SJSA1 (cell line): ENCODE measurements around the gene IL17REL. TPM values are rescaled to one million over a fixed set of nuclear protein-coding genes. Genes with fewer than 3 reads are reported as not detected.

Source experiments
- DNase-seq, 2 experiments: peaks; one replicate each; pipeline ENCODE4 v3.0.0-alpha.2; 2015 to 2020; ENCODE audit warnings: low spot score in 2 of 2, low read depth in 1 of 2
- H3K27ac ChIP-seq: fragments of 250-450 bp; sonication (Bioruptor Pico); 2 replicates; pipeline ENCODE4 v1.5.1; 2020; ENCODE audit warnings: mild to moderate bottlenecking, moderate library complexity
- H3K27me3 ChIP-seq: fragments of 250-450 bp; sonication (Bioruptor Pico); replicated peaks from 2 replicates; pipeline ENCODE4 v1.5.1; 2020; ENCODE audit warnings: mild to moderate bottlenecking, moderate library complexity
- H3K36me3 ChIP-seq: fragments of 250-450 bp; sonication (Bioruptor Pico); 2 replicates; pipeline ENCODE4 v1.5.1; 2020; ENCODE audit warnings: mild to moderate bottlenecking
- H3K4me1 ChIP-seq: fragments of 250-450 bp; sonication (Bioruptor Pico); replicated peaks from 2 replicates; pipeline ENCODE4 v1.6.1; 2021; ENCODE audit warnings: mild to moderate bottlenecking
- H3K4me3 ChIP-seq: fragments of 250-450 bp; sonication (Bioruptor Pico); 2 replicates; pipeline ENCODE4 v1.5.1; 2020; ENCODE audit warnings: mild to moderate bottlenecking
- H3K9me3 ChIP-seq: fragments of 250-450 bp; sonication (Bioruptor Pico); replicated peaks from 2 replicates; pipeline ENCODE4 v1.5.1; 2020; ENCODE audit warnings: mild to moderate bottlenecking
- total RNA-seq: library from RNA; depleted of rRNA; stranded (reverse); fragments of >200 nt; shearing (Covaris generic); gene quantifications from 2 replicates; pipeline ENCODE4 v1.2.3, GENCODE V29; 2014

IL17REL gene
- total RNA-seq, 1 experiment from 2014 or later: not detected

DNA sequence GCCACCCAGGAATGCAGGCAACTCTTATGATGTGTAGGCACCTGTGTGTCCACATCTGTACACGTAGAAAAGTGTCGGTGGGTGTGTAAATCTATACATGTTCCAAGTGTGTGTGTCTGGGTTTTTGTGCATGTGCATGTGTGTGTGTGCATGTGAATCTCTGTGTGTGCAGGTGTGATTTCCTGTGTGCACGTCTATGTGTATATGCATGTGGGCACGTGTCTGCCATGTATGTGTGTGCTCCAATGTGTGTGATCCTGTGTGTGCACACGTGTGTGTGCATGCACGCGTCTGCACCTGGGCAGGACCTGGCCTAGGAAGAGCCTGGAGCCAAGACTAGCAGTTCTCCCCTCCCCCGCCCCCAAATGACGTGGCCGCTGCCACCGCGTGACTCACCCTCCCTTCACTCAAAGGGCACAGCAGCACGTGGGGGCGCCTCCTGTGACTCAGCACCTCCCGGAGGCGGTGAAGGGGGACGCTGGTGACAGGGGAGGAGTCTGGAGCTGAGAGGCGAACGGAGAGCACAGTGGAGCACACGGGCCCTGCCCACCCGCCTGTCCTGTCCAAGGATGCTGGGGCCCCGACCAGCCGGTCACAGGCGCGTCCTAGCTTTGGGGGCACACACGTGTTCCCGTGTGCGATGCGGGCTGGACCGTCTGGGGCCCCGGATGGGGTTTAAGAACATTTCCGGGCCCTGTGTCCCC is 41.9 kb downstream of the IL17REL start:
- peaks cover 18% of the 10 kb centered on the region for H3K4me1 ChIP-seq
- H3K9me3 ChIP-seq: no peaks in the 10 kb centered on the region
- H3K36me3 ChIP-seq: peaks cover 9% of the 10 kb centered on the region
- no peaks in the 10 kb centered on the region for H3K27me3 ChIP-seq
- H3K27ac ChIP-seq: peak overlapping the region; percentile 12; the same call in 1 of the 2 replicates
- DNase-seq: peak; percentile 96 to 99
- peak overlapping the region; percentile 32 for H3K4me3 ChIP-seq

- H3K27ac ChIP-seq: no peak overlapping the region
Observed at GRCh38 chr22:49969751-49970527, 42.6 kb downstream of the IL17REL start.

GRCh38 chr22:49968831-49969661 is 43.5 kb downstream of the IL17REL start:
- Histone ChIP-seq H3K4me3 (no peak overlapping the region), H3K36me3 (peaks cover 25% of the 10 kb centered on the region), H3K4me1 (peaks cover 18% of the 10 kb centered on the region), H3K9me3 (no peaks in the 10 kb centered on the region), H3K27me3 (no peaks in the 10 kb centered on the region), H3K27ac (no peak overlapping the region)
- no peak for DNase-seq

More at GRCh38 chr22:49969751-49970527, 42.6 kb downstream of the IL17REL start:
- DNase-seq: no peak
- Histone ChIP-seq H3K36me3 (peaks cover 16% of the 10 kb centered on the region), H3K9me3 (no peaks in the 10 kb centered on the region), H3K4me1 (peaks cover 18% of the 10 kb centered on the region), H3K4me3 (no peak overlapping the region), H3K27me3 (no peaks in the 10 kb centered on the region)

GRCh38 chr22:49968313-49968830 is 44.2 kb downstream of the IL17REL start:
- no peak overlapping the region for H3K4me3 ChIP-seq

DNA sequence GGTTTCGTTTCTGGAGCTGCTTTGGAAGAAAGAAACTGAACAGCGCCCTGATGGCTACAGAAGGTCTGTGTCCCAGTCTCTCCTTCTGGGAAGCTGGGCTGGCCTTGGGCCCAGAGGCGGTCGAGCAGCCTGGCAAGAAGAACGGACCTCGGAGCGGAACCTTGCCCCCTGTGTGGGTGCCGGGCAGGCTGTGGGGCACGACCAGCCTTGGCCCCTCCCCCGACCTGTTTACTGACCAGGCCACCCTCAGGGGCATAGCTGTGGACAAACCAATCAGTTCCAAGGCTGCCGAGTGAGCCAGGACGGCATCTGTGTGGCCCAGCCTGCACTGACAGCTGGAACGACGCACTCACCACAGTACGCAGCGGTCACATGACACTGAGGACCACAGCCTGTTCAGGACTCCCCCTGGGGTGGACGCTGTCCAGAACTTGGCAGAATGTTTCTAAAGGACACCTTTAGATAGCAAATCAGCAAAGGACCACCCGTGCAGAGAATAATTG is 44.8 kb downstream of the IL17REL start:
- no peaks in the 10 kb centered on the region for H3K9me3 ChIP-seq
- H3K36me3 ChIP-seq: peaks cover 38% of the 10 kb centered on the region
- no peak overlapping the region for H3K4me3 ChIP-seq
- peaks cover 24% of the 10 kb centered on the region for H3K4me1 ChIP-seq
- H3K27me3 ChIP-seq: no peaks in the 10 kb centered on the region
- no peak for DNase-seq
- no peak overlapping the region for H3K27ac ChIP-seq

More at GRCh38 chr22:49968313-49968830, 44.2 kb downstream of the IL17REL start:
- no peak for DNase-seq
- Histone ChIP-seq H3K27me3 (no peaks in the 10 kb centered on the region), H3K27ac (no peak overlapping the region), H3K4me1 (peaks cover 18% of the 10 kb centered on the region), H3K9me3 (no peaks in the 10 kb centered on the region), H3K36me3 (peaks cover 32% of the 10 kb centered on the region)

DNA sequence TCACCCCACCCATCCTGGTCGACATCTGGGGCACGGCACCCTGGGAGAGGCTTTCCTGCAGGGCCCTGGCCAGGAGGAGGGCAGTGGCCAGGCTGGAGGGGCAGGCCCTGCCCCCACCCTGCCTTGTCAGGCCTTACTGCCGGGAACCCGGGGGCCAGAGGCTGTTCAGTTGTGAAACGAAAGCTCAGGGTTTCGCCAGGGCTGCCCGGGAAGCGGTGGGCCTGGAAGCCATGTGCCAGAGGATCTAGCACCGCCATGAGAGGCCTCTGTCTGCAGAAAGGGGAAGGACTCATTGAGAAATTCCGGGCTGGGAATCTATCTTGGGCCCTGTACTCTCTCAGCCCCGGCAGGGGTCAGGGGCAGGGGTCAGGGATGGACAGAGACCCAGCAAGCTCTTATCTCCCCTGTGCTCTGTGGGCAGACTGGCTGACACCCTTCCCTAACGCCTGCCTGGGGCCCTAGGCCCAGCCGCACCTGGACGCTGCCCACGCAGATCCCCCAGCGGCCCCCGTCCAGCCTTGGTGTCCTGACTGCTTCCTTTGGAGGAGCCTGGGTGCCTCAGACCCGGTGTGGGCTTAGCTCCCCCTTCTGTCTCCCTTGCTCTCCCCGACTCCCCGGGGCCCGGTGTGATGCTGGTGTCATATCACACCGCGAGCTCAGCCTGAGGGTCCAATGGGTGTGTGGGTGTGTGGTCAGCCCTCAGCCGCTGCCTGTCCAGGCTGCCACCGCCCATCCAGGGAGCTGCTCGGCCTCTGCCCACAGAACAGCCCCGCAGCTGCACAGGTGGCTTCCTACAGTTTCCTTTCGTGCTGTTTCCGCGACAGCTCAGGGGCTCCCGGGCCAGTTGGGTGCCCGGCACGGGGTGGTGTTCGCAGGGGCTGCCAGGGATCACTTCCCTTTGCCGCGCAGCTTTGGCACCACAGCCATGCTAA is 45.5 kb downstream of the IL17REL start:
- H3K9me3 ChIP-seq: no peaks in the 10 kb centered on the region
- no peak overlapping the region for H3K27ac ChIP-seq
- peaks cover 43% of the 10 kb centered on the region for H3K36me3 ChIP-seq
- peaks cover 29% of the 10 kb centered on the region for H3K4me1 ChIP-seq
- H3K27me3 ChIP-seq: no peaks in the 10 kb centered on the region
- no peak overlapping the region for H3K4me3 ChIP-seq
- no peak for DNase-seq

DNA sequence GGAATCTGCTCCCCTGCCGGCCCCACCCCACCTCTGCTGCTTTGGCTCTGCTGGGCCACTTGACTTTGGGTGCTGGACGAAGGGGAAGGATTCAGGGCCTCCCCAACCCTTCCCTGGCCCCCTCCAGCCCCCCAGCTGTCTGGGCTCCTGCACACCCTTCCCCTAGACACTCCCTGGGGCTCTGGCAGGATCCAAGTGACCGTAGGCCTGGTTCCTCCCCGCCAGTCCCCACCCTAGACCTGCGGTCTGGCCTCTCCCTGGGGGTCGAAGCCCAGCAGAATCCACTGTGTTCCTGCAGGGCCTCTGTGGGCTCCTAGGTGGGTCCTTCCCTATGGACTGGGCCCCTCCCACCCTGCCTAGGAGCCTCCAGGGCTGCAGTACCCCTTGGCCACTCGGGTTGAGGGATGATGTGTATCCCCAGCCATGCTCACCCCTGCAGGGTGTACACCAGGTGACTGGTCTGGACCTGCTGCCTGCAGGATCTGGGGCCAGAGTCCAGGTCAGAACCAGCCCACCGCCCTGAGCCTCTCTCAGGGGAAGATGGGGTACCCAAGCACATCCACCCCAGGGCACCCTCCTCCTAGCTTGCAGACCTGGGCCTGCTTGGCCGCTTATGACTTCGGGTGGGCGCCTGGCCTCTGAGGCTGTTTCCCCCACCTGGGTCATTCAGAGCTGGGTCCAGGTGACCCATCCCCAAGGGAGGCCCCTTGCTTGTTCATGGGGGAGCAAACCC is 46.4 kb downstream of the IL17REL start:
- no peak for DNase-seq
- peaks cover 51% of the 10 kb centered on the region for H3K36me3 ChIP-seq
- H3K4me3 ChIP-seq: no peak overlapping the region
- H3K9me3 ChIP-seq: no peaks in the 10 kb centered on the region
- peaks cover 31% of the 10 kb centered on the region for H3K4me1 ChIP-seq
- no peaks in the 10 kb centered on the region for H3K27me3 ChIP-seq
- no peak overlapping the region for H3K27ac ChIP-seq

DNA sequence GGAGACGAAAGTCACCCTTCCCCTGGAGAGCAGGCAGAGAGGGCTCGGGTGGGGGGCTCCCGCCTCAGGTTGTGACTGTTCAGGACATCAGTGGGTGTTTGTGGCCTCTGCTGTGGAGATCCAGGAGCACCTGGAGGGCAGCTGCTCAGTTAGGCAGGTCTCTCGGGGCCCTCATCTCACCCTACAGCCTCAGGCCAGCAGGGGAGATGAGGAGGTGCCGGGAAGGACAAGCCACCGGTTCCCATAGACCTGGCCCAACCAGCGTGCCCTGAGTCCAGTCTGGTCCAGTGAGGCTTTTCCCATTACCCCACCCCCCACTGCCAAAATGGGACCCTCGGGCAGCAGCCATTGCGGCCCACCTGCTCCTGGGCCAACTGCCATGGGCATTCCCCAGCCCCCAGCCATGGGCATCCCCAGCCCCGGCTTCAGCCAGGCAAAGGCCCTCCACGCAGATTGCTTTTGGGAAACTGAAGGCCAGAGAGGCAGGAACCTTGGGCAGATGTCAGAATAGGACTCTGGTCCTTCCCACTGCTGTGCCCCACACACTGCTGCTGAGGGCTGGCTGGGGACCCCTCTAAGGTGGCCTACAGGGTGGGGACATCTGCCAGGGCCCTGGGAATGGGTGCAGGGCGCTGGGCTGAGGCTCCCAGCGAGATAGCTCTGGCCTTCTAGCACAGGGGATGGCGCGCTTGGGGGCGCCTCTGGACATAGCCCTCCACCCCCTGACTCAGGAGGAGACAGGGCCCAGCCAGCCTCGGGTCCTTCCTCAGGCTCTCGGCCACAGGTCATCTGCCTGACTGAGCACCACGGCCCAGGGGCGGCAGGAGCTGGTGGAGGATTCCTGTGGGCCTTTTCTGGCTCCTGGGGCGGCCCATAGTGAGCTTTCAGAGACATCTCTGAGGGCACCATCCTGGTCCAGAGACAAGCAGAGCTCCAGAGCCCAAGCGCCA is 47.2 kb downstream of the IL17REL start:
- peaks cover 57% of the 10 kb centered on the region for H3K36me3 ChIP-seq
- H3K9me3 ChIP-seq: no peaks in the 10 kb centered on the region
- H3K4me3 ChIP-seq: no peak overlapping the region
- no peak for DNase-seq
- no peaks in the 10 kb centered on the region for H3K27me3 ChIP-seq
- peaks cover 25% of the 10 kb centered on the region for H3K4me1 ChIP-seq
- no peak overlapping the region for H3K27ac ChIP-seq

DNA sequence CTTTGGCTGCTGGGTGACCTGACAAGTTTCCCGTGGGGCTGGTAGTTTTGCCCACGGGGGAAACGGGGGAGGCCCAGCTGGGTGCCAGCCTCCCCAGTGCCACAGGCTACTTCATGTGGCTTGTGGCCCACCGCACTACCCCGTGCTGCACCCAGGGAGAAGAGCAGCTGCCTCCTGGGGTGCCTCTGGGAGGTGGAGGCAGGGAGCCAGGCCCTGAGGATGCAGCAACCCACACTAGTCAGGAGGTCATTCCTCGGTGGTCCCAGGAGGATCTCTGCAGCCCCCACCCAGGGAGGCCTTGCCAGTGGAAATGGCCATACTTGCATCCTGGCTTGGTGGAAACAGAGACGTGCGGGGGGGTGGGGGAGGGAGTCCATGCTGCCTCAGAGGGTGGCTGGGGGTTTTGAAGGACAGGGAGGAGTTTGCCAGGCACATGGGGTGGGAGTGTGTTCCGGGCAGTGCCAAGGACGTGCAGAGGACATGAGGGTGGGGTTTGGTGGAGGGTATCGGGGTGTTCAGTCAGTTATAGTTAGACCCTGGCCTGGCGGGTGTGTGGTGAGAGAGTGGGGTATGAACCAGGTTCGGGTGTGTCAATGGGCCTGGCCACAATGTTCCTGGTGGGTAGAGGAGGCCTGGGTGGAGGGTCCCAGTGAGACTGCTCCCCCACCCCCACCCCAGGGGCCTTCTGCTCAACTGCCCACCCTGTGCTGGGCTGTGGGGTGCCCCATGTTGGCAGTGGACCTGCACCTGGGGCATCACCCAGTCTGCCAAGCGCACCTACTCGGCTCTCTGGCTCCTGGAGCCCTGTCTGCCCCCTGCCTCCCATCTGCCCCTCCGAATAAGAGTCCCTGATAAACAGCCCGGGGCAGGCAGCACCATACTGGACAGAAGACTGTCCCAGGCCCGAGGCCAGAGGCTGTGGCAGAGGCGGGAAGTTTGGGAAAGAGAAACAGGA is 48.2 kb downstream of the IL17REL start:
- Histone ChIP-seq H3K36me3 (peaks cover 57% of the 10 kb centered on the region), H3K27ac (no peak overlapping the region), H3K9me3 (no peaks in the 10 kb centered on the region), H3K4me1 (peaks cover 29% of the 10 kb centered on the region), H3K27me3 (no peaks in the 10 kb centered on the region), H3K4me3 (no peak overlapping the region)
- no peak for DNase-seq

GRCh38 chr22:49963647-49964026 is 48.9 kb downstream of the IL17REL start:
- DNase-seq: no peak
- Histone ChIP-seq H3K27me3 (no peaks in the 10 kb centered on the region), H3K36me3 (peaks cover 57% of the 10 kb centered on the region), H3K9me3 (no peaks in the 10 kb centered on the region), H3K4me3 (no peak overlapping the region), H3K27ac (no peak overlapping the region), H3K4me1 (peaks cover 33% of the 10 kb centered on the region)
